SK-N-SH (cell line): ENCODE data around the gene CAP2. TPM values are rescaled to one million over a fixed set of nuclear protein-coding genes. Genes with fewer than 3 reads are reported as not detected.

Source experiments
- CTCF ChIA-PET: fragments of 300-600, 350-600 bp; formaldehyde crosslinking; extraction: SDS; loops from one replicate; lab custom pipeline; 2021; lab: Yijun Ruan, JAX
- POLR2A ChIA-PET: fragments of 350-600 bp; sonication (Branson Sonifier 250); formaldehyde crosslinking; extraction: SDS; loops from one replicate; lab custom pipeline; 2020; ENCODE audit warnings: antibody characterized with exemption, inconsistent platforms; lab: Yijun Ruan, JAX
- DNase-seq: peaks from one replicate; pipeline ENCODE4 v3.0.0; 2012
- H2AFZ ChIP-seq: fragments of 200-600 bp; sonication (generic); 2 replicates; pipeline ENCODE4 v1.8.1; 2016; ENCODE audit warnings: antibody characterized with exemption, mild to moderate bottlenecking, low read depth
- H3F3A ChIP-seq: fragments of 200-600 bp; sonication (generic); replicated peaks from 2 replicates; pipeline ENCODE3; 2016; ENCODE audit warnings: antibody characterized with exemption, mild to moderate bottlenecking; ENCODE audit not compliant: insufficient read depth
- H3K27ac ChIP-seq, 2 experiments: fragments of 200-500 bp in 1 of 2; fragments of 200-600 bp in 1 of 2; sonication (Bioruptor generic) in 1 of 2; sonication (generic), shearing (Covaris generic) in 1 of 2; 2 replicates each; pipeline versions ENCODE4 v1.5.1 to v1.6.1; 2014 to 2016; ENCODE audit warnings: low read depth in 2 of 2, inconsistent platforms in 1 of 2, low read length in 1 of 2, mild to moderate bottlenecking in 1 of 2, mixed read lengths in 1 of 2
- H3K27me3 ChIP-seq: fragments of 200-600 bp; sonication (generic), shearing (Covaris generic); 2 replicates; pipeline ENCODE4 v1.6.1; 2016; ENCODE audit warnings: mixed run types; ENCODE audit not compliant: insufficient read depth
- H3K36me3 ChIP-seq, 2 experiments: fragments of 200-500 bp in 1 of 2; fragments of 200-600 bp in 1 of 2; sonication (Bioruptor generic) in 1 of 2; sonication (generic) in 1 of 2; replicated peaks in 1 of 2; 2 replicates each; pipeline versions ENCODE3 to v1.5.1; 2014 to 2016; ENCODE audit warnings: low read length in 1 of 2, mild to moderate bottlenecking in 1 of 2; ENCODE audit not compliant: insufficient read depth in 2 of 2, control insufficient read depth in 1 of 2
- H3K4me1 ChIP-seq, 2 experiments: fragments of 200-500 bp in 1 of 2; fragments of 200-600 bp in 1 of 2; sonication (Bioruptor generic) in 1 of 2; sonication (generic), shearing (Covaris generic) in 1 of 2; 2 replicates each; pipeline versions ENCODE4 v1.5.1 to v1.6.1; 2014 to 2016; ENCODE audit warnings: low read depth in 1 of 2, low read length in 1 of 2, mixed run types in 1 of 2; ENCODE audit not compliant: insufficient read depth in 2 of 2, control insufficient read depth in 1 of 2
- H3K4me2 ChIP-seq: fragments of 200-600 bp; sonication (generic), shearing (Covaris generic); 2 replicates; pipeline ENCODE4 v1.6.1; 2017; ENCODE audit warnings: mixed run types
- H3K4me3 ChIP-seq, 2 experiments: fragments of 200-500 bp in 1 of 2; fragments of 200-600 bp in 1 of 2; sonication (Bioruptor generic) in 1 of 2; sonication (generic), shearing (Covaris generic) in 1 of 2; 2 replicates each; pipeline versions ENCODE4 v1.5.1 to v1.8.1; 2014 to 2016; ENCODE audit warnings: low read depth in 2 of 2, inconsistent platforms in 1 of 2, low read length in 1 of 2, mild to moderate bottlenecking in 1 of 2, mixed read lengths in 1 of 2, moderate library complexity in 1 of 2
- H3K79me2 ChIP-seq: fragments of 200-600 bp; sonication (generic); 2 replicates; pipeline ENCODE4 v1.8.1; 2017; ENCODE audit warnings: mild to moderate bottlenecking; ENCODE audit not compliant: insufficient read depth
- H3K9ac ChIP-seq: fragments of 200-600 bp; sonication (generic); 2 replicates; pipeline ENCODE4 v1.6.1; 2017; ENCODE audit warnings: mixed run types
- H3K9me2 ChIP-seq: fragments of 200-600 bp; sonication (generic); 2 replicates; pipeline ENCODE4 v1.6.1; 2017; ENCODE audit warnings: mixed run types
- H3K9me3 ChIP-seq: fragments of 200-600 bp; sonication (generic); 2 replicates; pipeline ENCODE4 v1.6.1; 2017; ENCODE audit warnings: mixed run types, mild to moderate bottlenecking, moderate library complexity
- H4K20me1 ChIP-seq: fragments of 200-600 bp; sonication (generic); 2 replicates; pipeline ENCODE4 v1.6.1; 2017; ENCODE audit warnings: mild to moderate bottlenecking, mixed run types; ENCODE audit not compliant: insufficient read depth
- ELF1 ChIP-seq: IDR thresholded peaks from 2 replicates; pipeline ENCODE4 v1.4.0; 2012
- EZH2phosphoT487 ChIP-seq: fragments of 200-600 bp; sonication (generic); IDR thresholded peaks from 2 replicates; pipeline ENCODE4 v1.6.1; 2017; ENCODE audit warnings: low read depth, mixed run types, mild to moderate bottlenecking, antibody characterized with exemption, moderate library complexity, borderline replicate concordance
- FOSL2 ChIP-seq: IDR thresholded peaks from 2 replicates; pipeline ENCODE4 v1.4.0; 2012; ENCODE audit warnings: low read depth, mild to moderate bottlenecking, moderate library complexity, borderline replicate concordance
- FOXJ3 ChIP-seq: sonication (generic); formaldehyde crosslinking; IDR thresholded peaks from 2 replicates; pipeline ENCODE4 v1.5.1; 2020; ENCODE audit warnings: mild to moderate bottlenecking, missing genetic modification reagents
- MXI1 ChIP-seq: IDR thresholded peaks from 2 replicates; pipeline ENCODE4 v1.6.1; 2012; ENCODE audit warnings: mild to moderate bottlenecking, low read depth, low read length, improper control_type of control experiment
- NFIC ChIP-seq: IDR thresholded peaks from 2 replicates; pipeline ENCODE4 v1.4.0; 2012; ENCODE audit warnings: borderline replicate concordance
- POLR2AphosphoS5 ChIP-seq: IDR thresholded peaks from 2 replicates; pipeline ENCODE4 v1.6.1; 2012; ENCODE audit warnings: low read depth, low read length
- RAD21 ChIP-seq: IDR thresholded peaks from 2 replicates; pipeline ENCODE4 v1.6.1; 2012; ENCODE audit warnings: mild to moderate bottlenecking, low read length
- RCOR1 ChIP-seq: fragments of 150-350 bp; IDR thresholded peaks from 2 replicates; pipeline ENCODE4 v1.6.1; 2017; ENCODE audit warnings: antibody characterized with exemption, low read length
- RFX5 ChIP-seq: IDR thresholded peaks from 2 replicates; pipeline ENCODE4 v1.6.1; 2012; ENCODE audit warnings: mild to moderate bottlenecking, improper control_type of control experiment, low read length
- RXRA ChIP-seq: IDR thresholded peaks from 2 replicates; pipeline ENCODE4 v1.4.0; 2012; ENCODE audit warnings: low read depth, mild to moderate bottlenecking, borderline replicate concordance
- SIN3A ChIP-seq: IDR thresholded peaks from 2 replicates; pipeline ENCODE4 v1.6.1; 2012; ENCODE audit warnings: low read depth, mild to moderate bottlenecking, low read length, moderate library complexity, borderline replicate concordance
- SMC3 ChIP-seq: IDR thresholded peaks from 2 replicates; pipeline ENCODE4 v1.6.1; 2012; ENCODE audit warnings: low read depth, low read length, improper control_type of control experiment
- TCF12 ChIP-seq: IDR thresholded peaks from 2 replicates; pipeline ENCODE4 v1.4.0; 2012
- TEAD4 ChIP-seq: IDR thresholded peaks from 2 replicates; pipeline ENCODE4 v1.4.0; 2012; ENCODE audit warnings: mild to moderate bottlenecking, borderline replicate concordance; ENCODE audit not compliant: insufficient read depth
- YY1 ChIP-seq: IDR thresholded peaks from 2 replicates; pipeline ENCODE4 v1.4.0; 2012; ENCODE audit warnings: low read depth, mild to moderate bottlenecking
- WGBS: methylation state at CpG from one replicate; pipeline ENCODE4 v1.1.6; 2017; ENCODE audit warnings: low lambda C conversion rate; 5-methylcytosine and 5-hydroxymethylcytosine counted together
- polyA plus RNA-seq, 3 experiments: library from polyadenylated mRNA; depleted of rRNA; stranded (reverse); fragments of >200 nt; gene quantifications; 2 replicates each; pipeline ENCODE4 v1.2.3, GENCODE V29; 2012
- TF ChIP-seq, protein P1 (sequence below): fragments of 200-600 bp; sonication (generic); IDR thresholded peaks from 2 replicates; pipeline ENCODE4 v1.6.1; 2017; ENCODE audit warnings: antibody characterized with exemption, mild to moderate bottlenecking, moderate library complexity
- TF ChIP-seq, protein P2 (sequence below): IDR thresholded peaks from 2 replicates; pipeline ENCODE4; 2012
- TF ChIP-seq, protein P3 (sequence below): IDR thresholded peaks from 2 replicates; pipeline ENCODE4 v1.4.0; 2012; ENCODE audit warnings: low read depth, borderline replicate concordance

Gene CAP2
- polyA plus RNA-seq, 1 of the 3 experiments (the other 2 are of a cell fraction) = 8.5 TPM

DNA sequence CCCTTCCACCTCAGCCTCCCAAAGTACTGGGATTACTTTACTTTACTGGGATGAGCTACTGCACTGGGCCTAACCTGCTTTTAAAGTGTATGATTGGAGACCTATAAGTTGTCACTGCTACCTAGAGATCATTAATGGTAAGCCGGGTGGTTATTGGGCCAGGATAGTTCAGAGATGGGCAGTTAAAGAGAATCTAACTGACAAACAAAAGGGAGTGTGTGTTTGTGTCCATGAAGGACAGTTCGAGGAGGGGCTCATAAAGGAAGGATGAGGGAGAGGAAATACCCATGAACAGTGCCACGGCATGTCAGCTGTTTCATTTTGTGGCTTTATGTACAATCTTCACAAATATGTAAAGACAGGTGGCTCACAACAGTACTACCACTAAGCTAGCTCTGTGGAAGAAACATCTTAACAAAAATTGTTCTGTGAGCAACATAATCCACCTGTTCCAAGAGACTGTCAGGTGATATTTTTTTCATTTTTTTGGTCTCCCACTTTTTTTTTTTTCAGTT, 137.0 kb downstream of the CAP2 start:
- no peaks in the 10 kb centered on the region for H3K4me1 ChIP-seq
- ChIA-PET CTCF (no interaction called here), POLR2A (no interaction called here)
- no peak overlapping the region for H3K9ac ChIP-seq
- peaks cover 0 to 2% of the 10 kb centered on the region in 2 experiments for H3K36me3 ChIP-seq
- no peak overlapping the region for H2AFZ ChIP-seq
- H3K79me2 ChIP-seq = no peaks in the 10 kb centered on the region
- H3K9me3 ChIP-seq = no peaks in the 10 kb centered on the region
- no peaks in the 10 kb centered on the region for H3K9me2 ChIP-seq
- H3K27me3 ChIP-seq = no peaks in the 10 kb centered on the region
- no peaks in the 10 kb centered on the region for H3F3A ChIP-seq
- WGBS = 59% methylated on average over 3 of the region's 3 CpGs
- H3K27ac ChIP-seq = no peak overlapping the region
- H3K4me3 ChIP-seq = no peak overlapping the region
- no peak for TF ChIP-seq NFIC
- TF ChIP-seq, protein P1, sequence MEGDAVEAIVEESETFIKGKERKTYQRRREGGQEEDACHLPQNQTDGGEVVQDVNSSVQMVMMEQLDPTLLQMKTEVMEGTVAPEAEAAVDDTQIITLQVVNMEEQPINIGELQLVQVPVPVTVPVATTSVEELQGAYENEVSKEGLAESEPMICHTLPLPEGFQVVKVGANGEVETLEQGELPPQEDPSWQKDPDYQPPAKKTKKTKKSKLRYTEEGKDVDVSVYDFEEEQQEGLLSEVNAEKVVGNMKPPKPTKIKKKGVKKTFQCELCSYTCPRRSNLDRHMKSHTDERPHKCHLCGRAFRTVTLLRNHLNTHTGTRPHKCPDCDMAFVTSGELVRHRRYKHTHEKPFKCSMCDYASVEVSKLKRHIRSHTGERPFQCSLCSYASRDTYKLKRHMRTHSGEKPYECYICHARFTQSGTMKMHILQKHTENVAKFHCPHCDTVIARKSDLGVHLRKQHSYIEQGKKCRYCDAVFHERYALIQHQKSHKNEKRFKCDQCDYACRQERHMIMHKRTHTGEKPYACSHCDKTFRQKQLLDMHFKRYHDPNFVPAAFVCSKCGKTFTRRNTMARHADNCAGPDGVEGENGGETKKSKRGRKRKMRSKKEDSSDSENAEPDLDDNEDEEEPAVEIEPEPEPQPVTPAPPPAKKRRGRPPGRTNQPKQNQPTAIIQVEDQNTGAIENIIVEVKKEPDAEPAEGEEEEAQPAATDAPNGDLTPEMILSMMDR = no peak
- no peak for DNase-seq
- H4K20me1 ChIP-seq = no peaks in the 10 kb centered on the region
- H3K4me2 ChIP-seq = no peak overlapping the region

DNA sequence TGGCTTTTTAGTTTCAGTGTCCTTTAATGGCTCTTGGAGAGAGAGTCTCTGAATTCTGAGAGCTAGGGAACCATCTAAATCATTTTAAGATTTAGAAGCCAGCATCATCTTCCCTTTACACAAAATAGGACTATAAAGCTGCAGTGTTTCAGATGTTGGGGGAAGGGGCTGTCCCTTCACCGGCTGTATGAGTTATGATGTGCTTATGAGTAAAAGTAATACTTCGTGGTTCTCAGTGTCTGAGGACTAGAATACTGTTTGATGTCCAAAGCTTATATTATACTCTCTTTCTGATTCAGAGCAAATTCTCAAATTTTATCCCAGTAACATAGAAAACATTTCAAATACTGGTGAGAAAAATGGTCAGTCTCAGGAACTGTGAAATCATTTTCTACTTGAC, 143.2 kb downstream of the CAP2 start:
- no peak overlapping the region for H3K27ac ChIP-seq
- POLR2A ChIA-PET = no interaction called here
- no peaks in the 10 kb centered on the region for H3K36me3 ChIP-seq

DNA sequence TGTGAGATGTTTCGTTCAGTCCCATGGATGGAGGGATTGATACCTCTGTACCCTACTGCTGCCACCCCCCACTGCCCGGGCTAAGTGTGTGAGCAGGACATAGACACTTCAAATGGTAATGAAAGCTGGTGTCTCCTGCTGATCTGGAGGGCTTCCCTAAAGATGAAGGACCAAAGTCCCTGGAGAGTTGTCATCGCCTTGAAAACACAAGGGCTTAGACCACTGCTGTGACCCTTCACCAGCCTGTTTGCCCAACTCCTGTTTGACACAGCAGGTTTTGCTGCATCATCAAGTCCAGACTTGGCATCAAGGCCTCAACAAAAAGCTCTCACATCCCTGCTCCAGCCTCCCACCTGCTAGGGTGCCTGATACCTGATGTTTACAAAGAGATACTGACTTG, 148.8 kb downstream of the CAP2 start:
- Histone ChIP-seq H3K9me3 (no peaks in the 10 kb centered on the region), H3K9ac (no peak overlapping the region), H3K4me3 (no peak overlapping the region), H2AFZ (no peak overlapping the region), H3K4me2 (no peak overlapping the region), H3K27me3 (no peaks in the 10 kb centered on the region), H3K79me2 (no peaks in the 10 kb centered on the region), H3K9me2 (no peaks in the 10 kb centered on the region), H4K20me1 (no peaks in the 10 kb centered on the region), H3K27ac (no peak overlapping the region), H3F3A (no peaks in the 10 kb centered on the region), H3K4me1 (no peaks in the 10 kb centered on the region), H3K36me3 (peaks cover 0 to 9% of the 10 kb centered on the region in 2 experiments)
- CTCF ChIA-PET = no interaction called here
- 87% methylated on average over 2 of the region's 3 CpGs for WGBS
- POLR2A ChIA-PET = no interaction called here
- DNase-seq = no peak
- TF ChIP-seq TCF12 (no peak), MXI1 (no peak), SMC3 (no peak), SIN3A (no peak), EZH2phosphoT487 (no peak), RAD21 (no peak), RFX5 (no peak), FOXJ3 (CRISPR knock-in tag) (no peak), YY1 (no peak), TEAD4 (no peak), RXRA (no peak), POLR2AphosphoS5 (no peak)
- TF ChIP-seq, protein P1 = no peak
- TF ChIP-seq, protein P2, sequence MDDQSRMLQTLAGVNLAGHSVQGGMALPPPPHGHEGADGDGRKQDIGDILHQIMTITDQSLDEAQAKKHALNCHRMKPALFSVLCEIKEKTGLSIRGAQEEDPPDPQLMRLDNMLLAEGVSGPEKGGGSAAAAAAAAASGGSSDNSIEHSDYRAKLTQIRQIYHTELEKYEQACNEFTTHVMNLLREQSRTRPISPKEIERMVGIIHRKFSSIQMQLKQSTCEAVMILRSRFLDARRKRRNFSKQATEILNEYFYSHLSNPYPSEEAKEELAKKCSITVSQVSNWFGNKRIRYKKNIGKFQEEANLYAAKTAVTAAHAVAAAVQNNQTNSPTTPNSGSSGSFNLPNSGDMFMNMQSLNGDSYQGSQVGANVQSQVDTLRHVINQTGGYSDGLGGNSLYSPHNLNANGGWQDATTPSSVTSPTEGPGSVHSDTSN = no peak
- TF ChIP-seq, protein P3, sequence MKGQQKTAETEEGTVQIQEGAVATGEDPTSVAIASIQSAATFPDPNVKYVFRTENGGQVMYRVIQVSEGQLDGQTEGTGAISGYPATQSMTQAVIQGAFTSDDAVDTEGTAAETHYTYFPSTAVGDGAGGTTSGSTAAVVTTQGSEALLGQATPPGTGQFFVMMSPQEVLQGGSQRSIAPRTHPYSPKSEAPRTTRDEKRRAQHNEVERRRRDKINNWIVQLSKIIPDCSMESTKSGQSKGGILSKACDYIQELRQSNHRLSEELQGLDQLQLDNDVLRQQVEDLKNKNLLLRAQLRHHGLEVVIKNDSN = no peak

More for the DNA sequence above, 143.2 kb downstream of the CAP2 start:
- H3F3A ChIP-seq = no peaks in the 10 kb centered on the region
- TF ChIP-seq SIN3A = no peak
- TF ChIP-seq RCOR1 = no peak
- no peak for TF ChIP-seq ELF1
- TF ChIP-seq FOSL2 = no peak
- TF ChIP-seq, all 33 proteins: peak for 0
- Histone ChIP-seq H3K27me3 (no peaks in the 10 kb centered on the region), H3K9me3 (no peaks in the 10 kb centered on the region), H3K9me2 (no peaks in the 10 kb centered on the region), H3K9ac (no peak overlapping the region), H3K4me3 (no peak overlapping the region), H3K4me2 (no peak overlapping the region), H4K20me1 (no peaks in the 10 kb centered on the region), H3K4me1 (no peaks in the 10 kb centered on the region), H3K79me2 (no peaks in the 10 kb centered on the region), H2AFZ (no peak overlapping the region)
- 80% methylated on average over 2 of the region's 2 CpGs for WGBS
- CTCF ChIA-PET = no interaction called here
- no peak for DNase-seq
